ENCODE results near the gene CLIC3. TPM values are rescaled to one million over a fixed set of nuclear protein-coding genes. Genes with fewer than 3 reads are reported as not detected.
A peak's percentile ranks its signal among the peaks of the same experiment; 100 is the strongest.

CLIC3 gene
- total RNA-seq, 2 experiments from 2014 or later = not detected

- CTCF ChIA-PET = no interaction called here
- intact Hi-C loops (cut with micrococcal nuclease) = no loop called here
- DNase-seq = no peak
- no peak overlapping the region for H3K4me3 Mint-ChIP-seq
- no peaks in the 10 kb centered on the region for H3K36me3 Mint-ChIP-seq (ENCODE audit: low read depth)
- no peak overlapping the region for H3K27ac Mint-ChIP-seq
- H3K9me3 Mint-ChIP-seq = peaks cover 2% of the 10 kb centered on the region
- no peaks in the 10 kb centered on the region for H3K27me3 Mint-ChIP-seq (ENCODE audit: low read depth)
- no peaks in the 10 kb centered on the region for H3K4me1 Mint-ChIP-seq (ENCODE audit: low read depth)
Measured at GRCh38 chr9:136954270-136955083, 41.9 kb downstream of the CLIC3 start.

- H3K27ac Mint-ChIP-seq = no peak overlapping the region
- DNase-seq = no peak
- CTCF ChIA-PET = no interaction called here
Measured at GRCh38 chr9:136953771-136954269, 42.5 kb downstream of the CLIC3 start.

GRCh38 chr9:136952876-136953770 is 43.2 kb downstream of the CLIC3 start:
- no peaks in the 10 kb centered on the region for H3K27me3 Mint-ChIP-seq (ENCODE audit: low read depth)
- no peaks in the 10 kb centered on the region for H3K4me1 Mint-ChIP-seq (ENCODE audit: low read depth)
- no peak for DNase-seq
- H3K36me3 Mint-ChIP-seq (ENCODE audit: low read depth) = no peaks in the 10 kb centered on the region
- H3K9me3 Mint-ChIP-seq = peaks cover 2% of the 10 kb centered on the region
- H3K27ac Mint-ChIP-seq = no peak overlapping the region
- H3K4me3 Mint-ChIP-seq = no peak overlapping the region
- intact Hi-C loops (cut with micrococcal nuclease) = no loop called here
- CTCF ChIA-PET = no interaction called here

More at GRCh38 chr9:136953771-136954269, 42.5 kb downstream of the CLIC3 start:
- peaks cover 2% of the 10 kb centered on the region for H3K9me3 Mint-ChIP-seq
- intact Hi-C loops (cut with micrococcal nuclease) = no loop called here
- no peaks in the 10 kb centered on the region for H3K4me1 Mint-ChIP-seq (ENCODE audit: low read depth)
- no peak overlapping the region for H3K4me3 Mint-ChIP-seq
- no peaks in the 10 kb centered on the region for H3K36me3 Mint-ChIP-seq (ENCODE audit: low read depth)
- no peaks in the 10 kb centered on the region for H3K27me3 Mint-ChIP-seq (ENCODE audit: low read depth)

- no peak overlapping the region for H3K4me3 Mint-ChIP-seq
- H3K36me3 Mint-ChIP-seq (ENCODE audit: low read depth) = no peaks in the 10 kb centered on the region
- intact Hi-C loops (cut with micrococcal nuclease) = no loop called here
- H3K27ac Mint-ChIP-seq = no peak overlapping the region
- no peaks in the 10 kb centered on the region for H3K4me1 Mint-ChIP-seq (ENCODE audit: low read depth)
- CTCF ChIA-PET = no interaction called here
- no peaks in the 10 kb centered on the region for H3K27me3 Mint-ChIP-seq (ENCODE audit: low read depth)
- peaks cover 2% of the 10 kb centered on the region for H3K9me3 Mint-ChIP-seq
- no peak for DNase-seq
Measured at GRCh38 chr9:136952321-136952850, 44.0 kb downstream of the CLIC3 start.

- no peak for DNase-seq
- H3K4me1 Mint-ChIP-seq (ENCODE audit: low read depth) = no peaks in the 10 kb centered on the region
- intact Hi-C loops (cut with micrococcal nuclease) = no loop called here
- H3K9me3 Mint-ChIP-seq = peaks cover 1% of the 10 kb centered on the region
- H3K4me3 Mint-ChIP-seq = no peak within 1 kb of the TSS
- no peaks in the 10 kb centered on the region for H3K27me3 Mint-ChIP-seq (ENCODE audit: low read depth)
- no peaks in the 10 kb centered on the region for H3K36me3 Mint-ChIP-seq (ENCODE audit: low read depth)
- CTCF ChIA-PET = interaction anchor here (0.9 kb wide), 1 partner anchor 20 kb away, joined by 3 read pairs; no protein-coding TSS in a partner anchor
- H3K27ac Mint-ChIP-seq = no peak within 1 kb of the TSS
Measured at GRCh38 chr9:136951541-136952320, 44.6 kb downstream of the CLIC3 start, which contains the start of gene LCN12. TSS of gene LCN12 (plus strand) at chr9:136952273. CDS start at chr9:136952328, 55 bp downstream.

GRCh38 chr9:136950656-136951276 is 45.6 kb downstream of the CLIC3 start:
- no peak for DNase-seq
- Mint-ChIP-seq H3K27me3 (ENCODE audit: low read depth) (no peaks in the 10 kb centered on the region), H3K36me3 (ENCODE audit: low read depth) (no peaks in the 10 kb centered on the region), H3K4me3 (peak overlapping the region; percentile 82), H3K27ac (peak overlapping the region; percentile 59), H3K4me1 (ENCODE audit: low read depth) (no peaks in the 10 kb centered on the region), H3K9me3 (no peaks in the 10 kb centered on the region)
- CTCF ChIA-PET = interaction anchor here (0.7 to 0.9 kb wide), 2 partner anchors 21 to 173 kb away, joined by 3 read pairs; no protein-coding TSS in a partner anchor
- intact Hi-C loops (cut with micrococcal nuclease) = loop anchor here (1.0 kb wide), 1 partner anchor 42 kb away; the partner anchor contains the start of gene PAXX

GRCh38 chr9:136949817-136950655 is 46.3 kb downstream of the CLIC3 start:
- H3K36me3 Mint-ChIP-seq (ENCODE audit: low read depth) = no peaks in the 10 kb centered on the region
- CTCF ChIA-PET = interaction anchor here (0.7 kb wide), 1 partner anchor 172 kb away, joined by 3 read pairs; no protein-coding TSS in a partner anchor
- intact Hi-C loops (cut with micrococcal nuclease) = loop anchor here (1.0 kb wide), 1 partner anchor 42 kb away; the partner anchor contains the start of gene PAXX
- peaks cover under 1% of the 10 kb centered on the region for H3K4me1 Mint-ChIP-seq (ENCODE audit: low read depth)
- H3K4me3 Mint-ChIP-seq = peak overlapping the region; percentile 82
- H3K9me3 Mint-ChIP-seq = no peaks in the 10 kb centered on the region
- peak; percentile 98 for DNase-seq
- H3K27ac Mint-ChIP-seq = peak overlapping the region; percentile 72
- H3K27me3 Mint-ChIP-seq (ENCODE audit: low read depth) = no peaks in the 10 kb centered on the region

- CTCF ChIA-PET = interaction anchor here (2.7 kb wide), 1 partner anchor 86 kb away, joined by 30 read pairs; no protein-coding TSS in a partner anchor
- H3K27ac Mint-ChIP-seq = peak overlapping the region; percentile 71
- H3K9me3 Mint-ChIP-seq = no peaks in the 10 kb centered on the region
- no peaks in the 10 kb centered on the region for H3K36me3 Mint-ChIP-seq (ENCODE audit: low read depth)
- intact Hi-C loops (cut with micrococcal nuclease) = no loop called here
- no peak for DNase-seq
- H3K4me3 Mint-ChIP-seq = peak overlapping the region; percentile 80
- peaks cover 4% of the 10 kb centered on the region for H3K4me1 Mint-ChIP-seq (ENCODE audit: low read depth)
- no peaks in the 10 kb centered on the region for H3K27me3 Mint-ChIP-seq (ENCODE audit: low read depth)
Measured at GRCh38 chr9:136949239-136949816, 47.0 kb downstream of the CLIC3 start.

GRCh38 chr9:136947955-136948510 is 48.3 kb downstream of the CLIC3 start:
- Mint-ChIP-seq H3K4me3 (no peak overlapping the region), H3K36me3 (ENCODE audit: low read depth) (no peaks in the 10 kb centered on the region), H3K4me1 (ENCODE audit: low read depth) (peaks cover 7% of the 10 kb centered on the region), H3K9me3 (no peaks in the 10 kb centered on the region), H3K27ac (no peak overlapping the region), H3K27me3 (ENCODE audit: low read depth) (no peaks in the 10 kb centered on the region)
- DNase-seq = peak; percentile 42
- intact Hi-C loops (cut with micrococcal nuclease) = loop anchor here (1.0 kb wide), 1 partner anchor 87 kb away; no protein-coding TSS in a partner anchor
- CTCF ChIA-PET = interaction anchor here (0.7 to 2.7 kb wide), 14 partner anchors 11 to 294 kb away, joined by 3 to 30 read pairs (median 3); partner anchors contain the start of genes AJM1, MAN1B1 and SAPCD2
